Hepatocyte (in vitro differentiated cells): ENCODE measurements around the gene CPE. TPM values are rescaled to one million over a fixed set of nuclear protein-coding genes. Genes with fewer than 3 reads are reported as not detected.

Experiments used
- DNase-seq: peaks from one replicate; pipeline ENCODE4 v3.0.0-alpha.2; 2016; ENCODE audit warnings: low spot score
- H2AFZ ChIP-seq: fragments of 200-600 bp; sonication (generic); 2 replicates; pipeline ENCODE4 v1.6.0; 2016; ENCODE audit warnings: antibody characterized with exemption, mild to moderate bottlenecking
- H3K27ac ChIP-seq: fragments of 200-600 bp; sonication (generic); 2 replicates; pipeline ENCODE4 v1.5.1; 2016; ENCODE audit warnings: mild to moderate bottlenecking
- H3K27me3 ChIP-seq: fragments of 200-600 bp; sonication (generic); 2 replicates; pipeline ENCODE4 v1.6.1; 2016
- H3K36me3 ChIP-seq: fragments of 200-600 bp; sonication (generic); replicated peaks from 2 replicates; pipeline ENCODE4 v1.5.1; 2016; ENCODE audit warnings: low read depth; ENCODE audit not compliant: insufficient read depth
- H3K4me1 ChIP-seq: fragments of 200-600 bp; sonication (generic); 2 replicates; pipeline ENCODE4 v1.5.1; 2016; ENCODE audit warnings: mild to moderate bottlenecking, moderate library complexity; ENCODE audit not compliant: insufficient read depth
- H3K4me2 ChIP-seq: fragments of 200-600 bp; sonication (generic); 2 replicates; pipeline ENCODE4 v1.6.0; 2016
- H3K4me3 ChIP-seq: fragments of 200-600 bp; sonication (generic); 2 replicates; pipeline ENCODE4 v1.5.1; 2016; ENCODE audit warnings: mild to moderate bottlenecking
- H3K79me2 ChIP-seq: fragments of 200-600 bp; sonication (generic); 2 replicates; pipeline ENCODE4 v1.6.0; 2017; ENCODE audit warnings: mild to moderate bottlenecking
- H3K9me2 ChIP-seq: fragments of 200-600 bp; sonication (generic); replicated peaks from 2 replicates; pipeline ENCODE4 v1.6.0; 2017; ENCODE audit warnings: mild to moderate bottlenecking; ENCODE audit not compliant: insufficient read depth
- H3K9me3 ChIP-seq: fragments of 200-600 bp; sonication (generic); 2 replicates; pipeline ENCODE4 v1.5.1; 2016; ENCODE audit warnings: low read depth, mild to moderate bottlenecking
- H4K20me1 ChIP-seq: fragments of 200-600 bp; sonication (generic); 2 replicates; pipeline ENCODE4 v1.6.0; 2016; ENCODE audit warnings: mild to moderate bottlenecking; ENCODE audit not compliant: insufficient read depth, poor library complexity, severe bottlenecking
- CTCF ChIP-seq: fragments of 200-600 bp; sonication (generic); IDR thresholded peaks from 2 replicates; pipeline ENCODE4 v1.5.1; 2016; ENCODE audit warnings: antibody characterized with exemption, mild to moderate bottlenecking; ENCODE audit not compliant: poor library complexity
- EZH2 ChIP-seq: fragments of 200-600 bp; sonication (generic); IDR thresholded peaks from 2 replicates; pipeline ENCODE4 v1.6.1; 2016; ENCODE audit warnings: antibody characterized with exemption, mild to moderate bottlenecking, borderline replicate concordance
- EZH2phosphoT487 ChIP-seq: fragments of 200-600 bp; sonication (generic); IDR thresholded peaks from one replicate; pipeline ENCODE4 v1.6.1; 2018; ENCODE audit warnings: antibody characterized with exemption, mild to moderate bottlenecking, low read depth, moderate library complexity; ENCODE audit not compliant: unreplicated experiment, severe bottlenecking
- WGBS: methylation state at CpG from one replicate; pipeline ENCODE4 v1.1.6; 2016; ENCODE audit warnings: low lambda C conversion rate; ENCODE audit errors: missing lambda C conversion rate; 5-methylcytosine and 5-hydroxymethylcytosine counted together
- microRNA counts: library from miRNA; unstranded; fragments of <30 nt; microRNA quantifications from one replicate; lab custom pipeline; 2017
- microRNA-seq: library from miRNA; unstranded; fragments of <30 nt; microRNA quantifications from one replicate; pipeline ENCODE4, GENCODE V29; 2017
- polyA plus RNA-seq: library from polyadenylated mRNA; unstranded; fragments of >200 nt; fragmentation: Nextera tagmentation; extraction: Ambion mirVana; gene quantifications from 2 replicates; pipeline ENCODE4 v1.2.1, GENCODE V29; 2016
- small RNA-seq: library from RNA; depleted of rRNA; stranded (forward); fragments of <200 nt; gene quantifications from one replicate; pipeline ENCODE3, GENCODE V24; 2014
- total RNA-seq: library from RNA; depleted of rRNA; stranded (reverse); fragments of >200 nt; gene quantifications from 2 replicates; pipeline ENCODE4 v1.2.3, GENCODE V29; 2014

The CPE gene
- total and polyA plus RNA-seq, 2 experiments from 2014 or later = 66.4 to 106 TPM

- no peaks in the 10 kb centered on the region for H3K9me2 ChIP-seq
- TF ChIP-seq CTCF (no peak), EZH2phosphoT487 (no peak), EZH2 (no peak)
- H3K4me2 ChIP-seq = no peak overlapping the region
- no peaks in the 10 kb centered on the region for H3K27me3 ChIP-seq
- no peaks in the 10 kb centered on the region for H3K4me1 ChIP-seq
- H3K79me2 ChIP-seq = no peaks in the 10 kb centered on the region
- no peaks in the 10 kb centered on the region for H3K36me3 ChIP-seq
- H2AFZ ChIP-seq = no peak overlapping the region
- no peak overlapping the region for H3K27ac ChIP-seq
- DNase-seq = no peak
- no peaks in the 10 kb centered on the region for H4K20me1 ChIP-seq
- WGBS = 94% methylated on average over 10 of the region's 10 CpGs
- H3K9me3 ChIP-seq = no peaks in the 10 kb centered on the region
- no peak overlapping the region for H3K4me3 ChIP-seq
These were observed 163.1 kb downstream of the CPE start for GRCh38 chr4:165541851-165542459.

GRCh38 chr4:165542476-165542875 is 163.7 kb downstream of the CPE start:
- Histone ChIP-seq H3K4me2 (no peak overlapping the region), H2AFZ (no peak overlapping the region), H3K9me2 (no peaks in the 10 kb centered on the region), H3K36me3 (no peaks in the 10 kb centered on the region), H3K27me3 (no peaks in the 10 kb centered on the region), H4K20me1 (no peaks in the 10 kb centered on the region), H3K4me1 (no peaks in the 10 kb centered on the region), H3K9me3 (no peaks in the 10 kb centered on the region), H3K4me3 (no peak overlapping the region), H3K27ac (no peak overlapping the region), H3K79me2 (no peaks in the 10 kb centered on the region)
- no peak for DNase-seq
- TF ChIP-seq EZH2 = no peak
- TF ChIP-seq CTCF = no peak
- no peak for TF ChIP-seq EZH2phosphoT487
- 90% methylated on average over 2 of the region's 2 CpGs for WGBS

MicroRNA genes within 50 kb of the gene (microRNA counts, 767-probe panel; counts per million panel counts)
- microRNA hsa-miR-578 (lab: Ali Mortazavi, UCI) = not detected

Small RNA genes lying within 50 kb of the gene (microRNA-seq; reads per million reads assigned to microRNA genes)
- not detected for gene MIR578

Small RNA genes lying within 50 kb of the gene (small RNA-seq; reads per million reads assigned to genes)
- 0.16 reads per million for gene MIR578
- not detected for gene SCGB1D5P

Other genes with a start within 250 kb of the CPE start
- gene KLHL2, start 171.4 kb upstream of the CPE start, total RNA-seq = 16.7 and 21.3 TPM in 2 replicates
- gene KLHL2, start 171.4 kb upstream of the CPE start, polyA plus RNA-seq = 7.8 and 8.2 TPM in 2 replicates
- 747 and 796 TPM in 2 replicates for gene MSMO1, start 51.3 kb upstream of the CPE start, total RNA-seq
- gene MSMO1, start 51.3 kb upstream of the CPE start, polyA plus RNA-seq = 249 and 391 TPM in 2 replicates